ENCODE results near the gene FNIP1. TPM values are rescaled to one million over a fixed set of nuclear protein-coding genes. Genes with fewer than 3 reads are reported as not detected.

FNIP1 gene
- total and polyA plus RNA-seq, 2 donors (not counting 1 experiment from before 2014, with no cell fraction given), result 10.3 to 52.8 TPM

- H2AFZ ChIP-seq (ENCODE audit: insufficient read depth, low read depth, low read length, poor library complexity, severe bottlenecking), result no peak overlapping the region
- H3K9ac ChIP-seq (ENCODE audit: low read length), result no peak overlapping the region
- H3K4me1 ChIP-seq (ENCODE audit: control insufficient read depth in 2 of 2, insufficient read depth in 2 of 2, low read length in 2 of 2), result no peaks in the 10 kb centered on the region
- H3K27ac Mint-ChIP-seq, result no peak overlapping the region
- H3K4me3 Mint-ChIP-seq, result no peak overlapping the region
- DNase-seq (no peak), ATAC-seq (ENCODE audit: low read depth) (no peak)
- H3K36me3 ChIP-seq (replicated peaks in 1 of 2; ENCODE audit: control extremely low read depth in 1 of 2, control insufficient read depth in 1 of 2, extremely low read depth in 1 of 2, insufficient read depth in 2 of 2, low read length in 1 of 2), result peaks cover 12 to 45% of the 10 kb centered on the region in 2 experiments
- peaks cover 12% of the 10 kb centered on the region for H3K9me3 Mint-ChIP-seq (ENCODE audit: insufficient read depth)
- TF ChIP-seq EZH2 (IDR thresholded peaks at IDR 0.05; ENCODE audit: borderline replicate concordance, insufficient read depth, low read depth, low read length, poor library complexity, severe bottlenecking), result no peak
- no peak for TF ChIP-seq CTCF (IDR thresholded peaks at IDR 0.05)
- ChIA-PET POLR2A (no interaction called here), CTCF (no interaction called here)
- no peak overlapping the region for H3K4me3 ChIP-seq (ENCODE audit: control extremely low read depth in 1 of 5, extremely low read depth in 1 of 5, insufficient read depth in 1 of 5, low read depth in 2 of 5, low read length in 4 of 5)
- H3K79me2 ChIP-seq (ENCODE audit: control insufficient read depth, insufficient read depth, low read length), result no peaks in the 10 kb centered on the region
- no CpG with 5 or more reads among the region's 1 CpG for WGBS (ENCODE audit: insufficient coverage)
- intact Hi-C loops (cut with micrococcal nuclease), result no loop called here
- H3K9me3 ChIP-seq (ENCODE audit: control extremely low read depth in 1 of 3, control insufficient read depth in 2 of 3, insufficient read depth in 1 of 3, low read length in 2 of 3), result peaks cover 0 to 20% (median 4%) of the 10 kb centered on the region in 3 donors
- H4K20me1 ChIP-seq (ENCODE audit: control insufficient read depth, insufficient read depth, low read length, poor library complexity, severe bottlenecking), result no peaks in the 10 kb centered on the region
- no peaks in the 10 kb centered on the region for H3K4me1 Mint-ChIP-seq
- no peak overlapping the region for H3K27ac ChIP-seq (ENCODE audit: low read length in 2 of 2)
- H3K27me3 ChIP-seq (replicated peaks in 1 of 4; ENCODE audit: control extremely low read depth in 1 of 4, control insufficient read depth in 3 of 4, insufficient read depth in 4 of 4, low read length in 3 of 4), result no peaks in the 10 kb centered on the region
- no peaks in the 10 kb centered on the region for H3K27me3 Mint-ChIP-seq
- H3K4me2 ChIP-seq (replicated peaks; ENCODE audit: low read depth, low read length, poor library complexity, severe bottlenecking), result no peak overlapping the region
These were observed 131.9 kb downstream of the FNIP1 start for GRCh38 chr5:131664929-131665328.

GRCh38 chr5:131661933-131662332 is 134.9 kb downstream of the FNIP1 start:
- no peaks in the 10 kb centered on the region for H3K27me3 Mint-ChIP-seq
- Histone ChIP-seq H3K36me3 (replicated peaks in 1 of 2; ENCODE audit: control extremely low read depth in 1 of 2, control insufficient read depth in 1 of 2, extremely low read depth in 1 of 2, insufficient read depth in 2 of 2, low read length in 1 of 2) (peaks cover 13 to 43% of the 10 kb centered on the region in 2 experiments), H3K4me2 (replicated peaks; ENCODE audit: low read depth, low read length, poor library complexity, severe bottlenecking) (no peak overlapping the region), H4K20me1 (ENCODE audit: control insufficient read depth, insufficient read depth, low read length, poor library complexity, severe bottlenecking) (no peaks in the 10 kb centered on the region), H3K9me3 (ENCODE audit: control extremely low read depth in 1 of 3, control insufficient read depth in 2 of 3, insufficient read depth in 1 of 3, low read length in 2 of 3) (peaks cover 0 to 31% (median 4%) of the 10 kb centered on the region in 3 donors), H3K27ac (ENCODE audit: low read length in 2 of 2) (no peak overlapping the region), H3K27me3 (replicated peaks in 1 of 4; ENCODE audit: control extremely low read depth in 1 of 4, control insufficient read depth in 3 of 4, insufficient read depth in 4 of 4, low read length in 3 of 4) (no peaks in the 10 kb centered on the region), H2AFZ (ENCODE audit: insufficient read depth, low read depth, low read length, poor library complexity, severe bottlenecking) (no peak overlapping the region), H3K4me3 (ENCODE audit: control extremely low read depth in 1 of 5, extremely low read depth in 1 of 5, insufficient read depth in 1 of 5, low read depth in 2 of 5, low read length in 4 of 5) (no peak overlapping the region), H3K79me2 (ENCODE audit: control insufficient read depth, insufficient read depth, low read length) (no peaks in the 10 kb centered on the region), H3K9ac (ENCODE audit: low read length) (no peak overlapping the region), H3K4me1 (ENCODE audit: control insufficient read depth in 2 of 2, insufficient read depth in 2 of 2, low read length in 2 of 2) (no peaks in the 10 kb centered on the region)
- intact Hi-C loops (cut with micrococcal nuclease), result no loop called here
- ATAC-seq (ENCODE audit: low read depth) (no peak), DNase-seq (no peak)
- no peak overlapping the region for H3K4me3 Mint-ChIP-seq
- no peak overlapping the region for H3K27ac Mint-ChIP-seq
- peaks cover 14% of the 10 kb centered on the region for H3K9me3 Mint-ChIP-seq (ENCODE audit: insufficient read depth)
- no peaks in the 10 kb centered on the region for H3K4me1 Mint-ChIP-seq
- TF ChIP-seq CTCF (IDR thresholded peaks at IDR 0.05) (no peak), EZH2 (IDR thresholded peaks at IDR 0.05; ENCODE audit: borderline replicate concordance, insufficient read depth, low read depth, low read length, poor library complexity, severe bottlenecking) (no peak)
- CTCF ChIA-PET, result no interaction called here
- POLR2A ChIA-PET, result no interaction called here
- WGBS (ENCODE audit: insufficient coverage), result no CpG with 5 or more reads among the region's 1 CpG
